Head of caudate nucleus (tissue), 42 donors: ENCODE measurements around the gene DNASE1L3.
A peak's percentile ranks its signal among the peaks of the same experiment; 100 is the strongest.

ENCODE experiments used
- DNase-seq, 42 donors: peaks; one replicate each; pipeline versions ENCODE4 v3.0.0 to v3.0.0-alpha.2; 2020 to 2021; ENCODE audit warnings: mixed read lengths in 7 of 42
- intact Hi-C: fragments of 100-400 bp; cut with DNase I; formaldehyde crosslinking; loops from one replicate; pipeline ENCODE4 v1.15.0; 2022

DNASE1L3 gene

DNA sequence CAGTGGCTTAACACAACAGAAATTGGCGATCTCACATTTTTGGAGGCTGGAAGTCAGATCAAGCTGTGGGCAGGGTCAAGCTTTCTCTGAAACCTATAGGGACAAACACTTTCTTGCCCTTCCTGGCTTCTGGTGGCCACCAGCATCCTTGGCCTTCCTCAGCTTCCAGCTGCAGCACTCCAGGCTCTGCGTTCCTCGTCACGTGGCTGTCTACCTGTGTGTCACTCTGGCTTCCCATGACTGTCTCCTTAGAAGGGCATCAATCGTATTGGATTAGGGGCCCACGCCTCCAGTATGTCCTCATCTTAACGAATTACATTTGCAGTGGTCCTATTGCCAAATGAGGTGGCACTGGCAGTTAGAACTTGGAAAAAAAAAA, 25.8 kb downstream of the DNASE1L3 start:
- intact Hi-C loops: loop anchor here (10.0 kb wide), 1 partner anchor 350 kb away; the partner anchor contains the start of gene ACOX2
- DNase-seq: no peak

DNA sequence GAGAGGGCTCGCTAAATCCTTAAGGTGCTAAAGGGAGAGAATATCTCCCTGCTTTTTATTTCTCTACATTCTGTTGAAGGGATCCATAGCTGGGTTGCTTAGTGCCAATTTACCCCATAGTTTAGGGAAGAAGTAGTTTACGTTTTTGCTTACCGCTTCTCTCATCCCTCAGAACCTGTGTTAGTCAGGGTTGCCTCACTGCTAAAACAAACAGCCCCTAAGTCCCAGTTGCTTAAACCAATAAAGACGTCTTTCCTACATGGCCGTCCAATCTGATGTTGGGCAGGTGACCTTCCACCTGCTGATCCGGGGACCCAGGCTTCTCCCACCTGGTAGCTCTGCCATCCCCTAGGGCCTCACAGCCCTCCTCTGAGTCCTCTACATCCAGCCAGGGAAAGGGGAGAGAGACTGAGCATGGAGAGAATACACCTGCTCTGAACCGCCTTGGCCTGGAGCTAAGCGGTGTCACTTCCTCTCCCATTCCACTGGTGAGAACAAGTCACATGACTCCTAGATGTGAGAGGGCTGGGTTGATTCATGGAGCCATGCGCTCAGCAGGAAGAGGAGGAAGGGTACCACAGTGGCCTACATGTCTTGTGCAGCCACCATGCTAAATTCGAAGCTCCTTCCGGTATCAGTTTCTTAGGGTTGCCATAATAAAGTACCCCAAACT, 26.3 kb downstream of the DNASE1L3 start:
- no peak for DNase-seq
- intact Hi-C loops: loop anchor here (10.0 kb wide), 1 partner anchor 350 kb away; the partner anchor contains the start of gene ACOX2

DNA sequence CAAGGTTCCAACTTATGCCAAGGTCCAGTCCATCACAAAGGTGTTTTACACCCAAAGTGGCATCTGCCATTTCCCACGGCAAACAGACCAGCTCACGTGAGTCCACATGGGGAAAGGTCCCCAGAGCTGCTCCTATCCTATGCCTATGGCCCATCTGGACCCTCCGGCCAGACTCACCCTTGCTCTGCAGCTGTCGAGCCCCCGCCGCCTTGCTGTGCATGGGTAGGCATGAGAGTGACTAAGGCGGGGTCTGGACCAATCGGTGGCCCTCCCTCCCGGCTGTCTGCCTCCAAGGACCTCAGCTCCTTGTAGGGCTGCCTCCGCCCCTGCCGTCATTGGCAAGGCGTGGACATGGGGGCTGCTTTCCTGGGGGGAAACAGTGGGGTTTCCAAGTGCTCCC, 26.9 kb downstream of the DNASE1L3 start:
- no peak for DNase-seq

DNA sequence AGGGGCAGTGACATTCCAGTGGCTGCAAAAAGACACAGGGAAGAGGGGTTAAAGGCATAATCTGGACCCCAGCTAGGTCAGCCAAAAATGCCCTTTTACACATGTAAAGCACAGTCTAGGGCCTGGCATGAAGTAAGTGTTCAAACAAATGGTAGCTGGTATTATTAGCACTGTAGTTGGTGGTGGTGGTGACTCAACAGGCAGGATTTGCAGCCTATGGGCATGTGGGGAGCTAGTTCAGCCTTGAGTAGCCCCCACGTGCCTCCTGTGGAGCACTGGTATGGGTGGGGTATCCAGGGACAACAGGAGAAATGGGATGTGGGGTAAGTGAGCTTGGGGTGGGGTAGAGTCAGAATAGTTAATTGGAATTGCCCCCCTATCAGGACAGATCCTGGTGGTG, 27.6 kb downstream of the DNASE1L3 start:
- no peak for DNase-seq
- intact Hi-C loops: loop anchor here (10.0 kb wide), 1 partner anchor 352 kb away; the partner anchor contains the start of gene ACOX2

More for the DNA sequence above, 26.9 kb downstream of the DNASE1L3 start:
- intact Hi-C loops: loop anchor here (10.0 kb wide), 1 partner anchor 351 kb away; the partner anchor contains the start of gene ACOX2

DNA sequence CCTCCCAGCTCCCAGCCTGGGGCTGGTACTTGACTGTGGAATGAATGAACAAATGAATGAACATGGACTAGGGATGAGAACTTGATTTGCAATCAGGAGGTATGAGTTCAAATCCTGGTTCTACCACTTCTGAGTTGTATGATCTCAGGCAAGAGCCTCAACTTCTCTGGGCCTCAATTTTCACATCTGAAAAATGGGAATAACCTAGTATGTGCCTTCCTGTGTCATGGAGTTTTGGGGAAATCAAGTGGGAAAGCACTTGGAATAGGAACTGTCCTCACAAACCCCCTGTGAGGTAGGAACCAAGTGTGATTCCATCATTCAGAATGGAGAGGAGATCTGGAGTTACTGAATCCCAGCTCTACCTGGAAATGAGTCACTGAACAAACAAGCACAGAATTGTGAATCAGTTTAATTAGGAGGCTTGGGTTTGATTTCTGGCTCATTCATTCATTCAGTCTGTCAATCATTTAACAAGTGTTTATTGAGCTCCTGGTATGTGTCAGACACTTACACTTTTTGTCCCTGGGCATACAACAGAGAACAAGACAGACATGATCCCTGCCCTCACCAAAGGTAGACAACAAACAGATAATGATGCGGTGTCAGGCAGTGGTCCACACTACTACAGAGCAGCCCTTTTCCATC, 29.7 kb downstream of the DNASE1L3 start:
- intact Hi-C loops: loop anchor here (10.0 kb wide), 1 partner anchor 354 kb away; the partner anchor contains the start of gene ACOX2
- DNase-seq: no peak

DNA sequence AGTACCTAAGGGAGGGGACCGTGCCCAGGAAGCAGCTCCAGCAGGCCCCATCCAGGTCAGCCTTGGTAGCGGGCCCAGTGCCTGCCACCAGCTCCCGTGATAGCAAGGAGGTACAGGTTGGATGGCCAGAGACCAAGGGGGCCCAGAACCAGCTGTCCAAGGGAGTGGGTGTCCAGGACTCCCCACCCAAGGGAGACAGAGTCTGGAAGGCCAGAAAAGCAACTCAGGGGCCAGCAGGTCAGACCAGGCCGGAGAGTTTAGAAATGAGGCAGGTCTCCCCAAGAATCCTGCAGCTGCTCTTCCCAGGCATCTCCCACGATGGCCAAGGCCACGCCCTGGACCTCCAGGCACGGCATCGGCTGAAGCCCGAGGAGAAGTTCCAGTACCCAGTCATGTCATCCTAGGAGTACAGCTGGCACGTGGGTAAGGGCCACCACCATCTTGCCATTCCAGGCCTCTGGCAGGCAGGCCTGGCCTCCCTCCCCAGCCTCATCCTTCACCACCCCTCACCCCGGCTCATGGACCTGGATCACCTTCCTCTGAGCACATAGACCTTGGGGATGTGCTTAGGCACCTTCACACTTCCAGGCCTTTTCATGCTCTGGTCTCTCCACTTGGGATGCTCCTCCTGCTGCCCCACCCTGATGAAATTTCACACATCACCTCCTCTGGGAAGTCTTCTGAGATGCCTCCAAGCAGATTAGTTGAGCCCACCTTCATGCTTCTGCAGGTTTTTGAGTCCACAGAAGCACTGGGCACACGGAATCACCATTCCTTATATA, 30.5 kb downstream of the DNASE1L3 start:
- intact Hi-C loops: loop anchor here (10.0 kb wide), 1 partner anchor 355 kb away; the partner anchor contains the start of gene ACOX2
- DNase-seq: no peak

DNA sequence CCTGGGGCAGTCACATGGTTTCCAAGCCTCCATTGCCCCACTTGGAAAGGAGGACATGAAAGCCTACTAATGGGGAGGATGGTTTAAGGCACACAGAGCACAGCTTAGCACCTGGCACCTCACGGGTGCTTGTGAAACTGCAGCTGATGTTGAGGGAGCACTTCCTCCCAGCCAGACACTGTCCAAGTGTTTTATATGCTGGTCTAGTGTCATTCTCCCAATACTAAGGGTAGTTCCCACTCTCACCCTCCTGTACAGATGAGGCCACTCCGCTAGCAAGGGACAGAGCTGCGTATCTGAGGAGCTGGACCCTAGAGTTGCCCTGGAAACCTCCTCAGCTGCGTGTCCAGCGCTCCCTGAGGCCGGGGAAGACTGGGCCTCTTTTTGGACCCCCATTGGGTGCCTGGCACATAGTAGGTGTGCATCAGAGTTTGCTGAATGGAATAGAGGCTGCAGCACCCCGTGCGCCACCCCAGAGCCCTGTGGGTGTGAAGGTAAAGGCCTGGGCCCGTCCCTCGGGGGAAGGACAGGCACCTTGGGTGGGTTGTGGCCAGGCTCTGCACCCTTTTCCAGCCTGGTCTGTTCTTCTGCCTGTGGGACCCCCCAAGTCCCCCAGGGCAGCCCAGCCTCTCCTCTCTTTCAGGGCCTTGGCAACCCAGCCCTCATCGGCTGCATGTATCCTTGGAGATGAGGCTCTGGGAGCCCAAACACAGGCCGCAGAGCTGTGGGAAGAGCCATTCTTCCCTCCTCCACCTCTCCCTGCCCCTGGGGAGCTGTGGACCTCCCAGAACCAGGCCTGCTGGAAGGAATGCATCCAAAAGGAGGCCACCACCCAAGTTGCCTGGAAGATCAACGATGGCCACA, 31.3 kb downstream of the DNASE1L3 start:
- no peak for DNase-seq
- intact Hi-C loops: loop anchor here (5.0 to 10.0 kb wide), 2 partner anchors 172 to 355 kb away; partner anchors contain the start of genes ACOX2 and FLNB

DNA sequence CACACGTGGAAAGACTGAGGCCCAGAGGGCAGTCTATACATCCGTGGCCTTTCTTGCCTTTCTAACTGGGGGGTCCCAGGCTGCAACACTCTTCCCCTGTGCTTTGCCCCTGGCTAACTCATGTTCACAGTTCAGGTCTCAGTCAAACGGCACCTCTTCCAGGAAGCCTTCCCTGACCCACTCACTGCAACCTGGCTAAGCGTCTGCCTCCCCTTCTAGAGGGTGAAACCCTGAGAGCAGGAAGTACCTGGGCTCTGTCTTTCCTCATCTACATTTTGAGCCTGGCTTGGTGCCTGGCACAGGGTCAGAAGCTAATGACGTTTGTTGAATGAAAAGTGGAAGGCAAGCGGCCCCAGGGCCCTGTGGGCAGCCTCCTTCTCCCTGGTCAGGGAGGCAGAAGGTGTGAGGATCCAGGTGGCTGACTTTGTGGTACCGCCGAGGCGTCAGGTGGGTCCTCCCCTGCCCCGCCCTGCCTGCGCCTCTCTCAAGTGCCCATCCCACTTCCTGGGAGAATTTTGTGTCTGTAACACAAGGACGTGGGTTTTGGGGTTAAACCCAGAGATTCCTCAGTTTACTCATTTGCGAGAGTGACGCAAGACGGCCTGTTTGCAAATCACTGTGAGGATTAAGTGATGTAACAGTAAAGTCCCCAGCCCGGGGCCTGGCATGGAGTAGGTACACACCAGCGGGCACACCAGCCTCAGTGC, 32.1 kb downstream of the DNASE1L3 start:
- no peak for DNase-seq
- intact Hi-C loops: loop anchor here (5.0 kb wide), 1 partner anchor 171 kb away; the partner anchor contains the start of gene FLNB

DNA sequence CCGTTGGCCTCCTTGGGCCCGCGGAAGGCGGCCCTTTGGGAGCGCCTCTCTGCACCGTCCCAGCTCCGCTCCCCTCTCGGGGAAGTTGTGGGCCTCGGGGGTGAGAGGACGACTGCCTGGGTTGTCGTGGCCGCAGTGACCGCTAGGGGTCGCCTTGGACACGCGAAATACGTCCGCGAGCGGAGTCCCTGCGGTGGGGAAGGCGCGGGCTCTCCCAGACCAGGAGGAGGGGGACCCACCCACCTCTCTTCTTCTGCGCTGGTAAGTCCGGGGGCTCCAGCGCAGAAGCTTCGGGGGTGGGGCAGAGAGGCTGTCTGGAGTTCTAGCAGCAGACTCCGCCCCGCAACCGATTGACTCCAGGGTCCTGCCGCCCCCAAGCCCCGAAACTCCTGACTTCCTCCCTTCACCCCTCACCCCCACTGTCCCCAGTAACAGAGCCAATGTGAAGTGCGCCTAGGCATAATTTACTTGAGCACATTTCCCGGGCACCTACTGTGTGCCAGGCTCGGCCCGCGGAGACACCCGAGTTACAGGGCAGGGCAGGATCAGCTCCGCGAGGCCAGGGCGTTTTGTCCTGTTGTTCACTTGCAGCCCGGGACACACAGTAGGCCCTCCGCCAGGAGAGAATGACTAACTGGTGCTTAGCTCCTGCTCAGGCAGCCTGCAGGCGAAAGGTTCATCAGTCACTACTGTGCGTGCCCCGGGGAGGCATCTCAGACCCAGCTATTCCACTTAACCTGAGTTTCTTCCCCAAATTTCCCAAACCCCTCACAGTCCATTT, 32.8 kb downstream of the DNASE1L3 start:
- DNase-seq: peak; percentile 83 to 97 (median 92)

DNA sequence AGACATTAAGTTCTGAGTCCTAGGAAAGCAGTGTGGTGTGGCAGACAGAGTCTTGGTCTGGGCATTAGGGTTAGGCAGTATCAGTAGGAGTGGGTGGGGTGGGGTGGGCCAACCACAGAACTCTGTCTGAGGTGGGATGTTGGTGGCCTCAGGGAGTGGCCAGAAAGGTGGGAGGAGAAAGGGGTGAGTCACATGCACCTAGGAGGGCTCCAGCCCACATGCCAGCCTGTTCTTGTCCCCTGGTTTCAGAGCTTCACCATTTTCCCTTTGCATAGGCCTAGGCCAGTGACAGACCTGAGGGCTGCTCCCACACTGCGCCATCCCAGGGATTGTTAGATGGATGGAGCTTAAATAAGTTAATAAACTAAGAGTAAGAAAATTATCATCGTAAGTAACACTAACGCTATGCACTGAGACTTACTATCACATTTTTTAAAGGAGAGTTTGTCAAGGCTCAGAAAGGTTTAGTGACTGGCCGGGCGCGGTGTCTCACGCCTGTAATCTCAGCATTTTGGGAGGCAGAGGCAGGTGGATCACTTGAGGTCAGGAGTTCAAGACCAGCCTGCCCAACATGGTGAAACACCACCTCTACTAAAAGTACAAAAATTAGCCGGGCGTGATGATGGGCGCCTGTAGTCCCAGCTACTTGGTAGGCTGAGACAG, 33.8 kb downstream of the DNASE1L3 start:
- DNase-seq: no peak
- intact Hi-C loops: loop anchor here (5.0 kb wide), 1 partner anchor 170 kb away; the partner anchor contains the start of gene FLNB

More for the DNA sequence above, 32.8 kb downstream of the DNASE1L3 start:
- intact Hi-C loops: loop anchor here (5.0 kb wide), 1 partner anchor 171 kb away; the partner anchor contains the start of gene FLNB

DNA sequence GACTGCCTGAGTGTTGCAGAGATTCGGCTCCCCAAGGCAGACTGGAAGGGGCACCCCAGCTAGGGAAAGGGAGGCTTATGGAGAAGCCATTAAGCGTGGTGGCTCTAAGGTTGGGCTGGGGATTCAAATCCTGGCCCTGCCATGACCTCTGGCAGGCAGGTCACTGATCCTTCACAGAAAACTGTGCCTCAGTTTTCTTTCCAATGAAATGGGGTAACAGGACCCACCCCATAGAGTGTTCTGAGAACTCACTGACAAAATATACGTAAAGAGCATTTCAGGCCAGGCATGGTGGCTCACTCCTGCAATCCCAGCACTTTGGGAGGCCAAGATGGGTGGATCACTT, 34.6 kb downstream of the DNASE1L3 start:
- intact Hi-C loops: loop anchor here (5.0 kb wide), 1 partner anchor 169 kb away; the partner anchor contains the start of gene FLNB
- DNase-seq: no peak

DNA sequence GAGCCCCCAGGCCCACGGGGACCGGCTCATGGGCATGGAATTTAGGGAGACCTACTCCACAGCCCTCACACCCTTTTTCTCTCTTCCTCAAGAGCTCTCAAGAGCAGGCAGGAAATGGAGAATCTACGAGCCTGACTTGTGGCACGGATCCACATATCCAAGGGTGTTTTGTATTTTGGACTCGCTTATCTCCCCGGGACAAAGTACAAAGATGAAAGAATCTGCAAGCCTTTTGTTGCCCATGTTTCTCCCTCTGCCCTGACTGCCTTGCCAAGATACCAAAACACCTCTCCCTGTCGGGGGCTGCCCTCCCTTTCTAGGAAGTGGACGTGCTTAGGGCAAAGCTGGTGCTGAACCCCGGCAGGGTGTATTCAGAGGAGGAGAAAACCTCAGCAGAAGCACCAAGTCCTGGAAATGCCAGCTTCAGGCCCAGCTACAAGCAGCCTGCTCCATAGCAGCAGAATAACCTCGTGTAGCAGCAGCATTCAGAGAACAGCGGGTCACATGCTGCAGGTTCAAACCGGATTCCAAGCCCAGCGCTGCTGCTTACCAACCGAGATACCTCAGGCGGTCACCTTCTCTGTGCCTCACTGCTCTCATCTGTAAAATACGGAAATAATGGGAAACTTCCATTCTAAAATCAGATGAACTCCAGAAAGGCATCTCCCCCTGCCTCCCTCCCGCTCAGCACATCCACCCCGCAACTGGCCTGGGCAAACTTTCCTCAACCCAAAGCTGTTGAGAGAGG, 35.2 kb downstream of the DNASE1L3 start:
- intact Hi-C loops: loop anchor here (5.0 kb wide), 1 partner anchor 168 kb away; the partner anchor contains the start of gene FLNB
- peak in 1 of 42 donors; percentile 21 for DNase-seq

DNA sequence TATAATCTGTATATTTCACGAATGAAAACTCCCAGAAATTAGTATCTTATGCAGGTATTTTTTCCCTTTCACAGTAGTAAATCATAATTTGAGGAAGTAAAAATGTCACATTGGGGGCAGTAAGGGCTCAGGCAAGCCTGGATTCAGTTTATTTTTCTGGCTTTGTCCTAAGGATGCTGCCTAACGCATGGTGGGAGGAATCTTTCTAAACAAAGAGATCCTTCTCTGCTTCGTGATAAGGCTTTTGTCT, 35.7 kb downstream of the DNASE1L3 start:
- no peak for DNase-seq
- intact Hi-C loops: loop anchor here (5.0 kb wide), 1 partner anchor 168 kb away; the partner anchor contains the start of gene FLNB

DNA sequence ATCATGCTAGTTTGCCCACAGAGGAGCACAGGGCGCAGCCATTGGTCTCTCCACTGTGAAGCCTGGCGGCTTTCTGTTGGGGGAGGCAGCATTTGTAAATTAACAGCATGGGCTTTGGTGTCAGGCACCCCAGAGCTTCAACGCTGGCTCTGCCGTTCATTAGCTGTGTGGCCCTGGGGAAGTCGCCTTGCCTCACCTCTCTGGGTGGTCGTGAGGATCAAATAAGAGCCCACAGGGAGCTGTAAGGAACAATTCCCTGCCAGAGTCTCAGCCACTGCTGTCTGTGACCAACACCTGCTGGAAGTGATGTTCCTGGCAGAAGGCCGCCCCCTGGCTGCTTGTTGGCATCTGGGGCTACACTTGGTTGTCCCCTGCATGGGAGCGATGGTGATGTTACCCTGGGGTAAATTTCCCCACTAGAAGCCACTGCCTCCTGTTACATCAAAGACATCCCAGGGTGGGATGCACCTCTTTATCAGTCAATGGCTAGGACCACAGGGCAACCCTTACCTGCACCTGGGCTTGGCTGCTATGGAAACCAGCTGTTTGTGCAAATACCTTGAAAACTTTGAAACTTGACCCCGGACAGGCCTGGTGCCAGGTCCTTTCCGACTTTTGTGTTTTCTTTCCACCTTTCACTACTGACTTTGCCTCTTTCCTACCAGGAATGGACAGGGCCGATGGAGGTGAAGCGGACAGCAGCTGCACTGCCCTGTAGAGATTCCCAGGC, 36.9 kb downstream of the DNASE1L3 start:
- intact Hi-C loops: no loop called here
- peak in 32 of 42 donors; percentile 13 to 65 (median 42) for DNase-seq

DNA sequence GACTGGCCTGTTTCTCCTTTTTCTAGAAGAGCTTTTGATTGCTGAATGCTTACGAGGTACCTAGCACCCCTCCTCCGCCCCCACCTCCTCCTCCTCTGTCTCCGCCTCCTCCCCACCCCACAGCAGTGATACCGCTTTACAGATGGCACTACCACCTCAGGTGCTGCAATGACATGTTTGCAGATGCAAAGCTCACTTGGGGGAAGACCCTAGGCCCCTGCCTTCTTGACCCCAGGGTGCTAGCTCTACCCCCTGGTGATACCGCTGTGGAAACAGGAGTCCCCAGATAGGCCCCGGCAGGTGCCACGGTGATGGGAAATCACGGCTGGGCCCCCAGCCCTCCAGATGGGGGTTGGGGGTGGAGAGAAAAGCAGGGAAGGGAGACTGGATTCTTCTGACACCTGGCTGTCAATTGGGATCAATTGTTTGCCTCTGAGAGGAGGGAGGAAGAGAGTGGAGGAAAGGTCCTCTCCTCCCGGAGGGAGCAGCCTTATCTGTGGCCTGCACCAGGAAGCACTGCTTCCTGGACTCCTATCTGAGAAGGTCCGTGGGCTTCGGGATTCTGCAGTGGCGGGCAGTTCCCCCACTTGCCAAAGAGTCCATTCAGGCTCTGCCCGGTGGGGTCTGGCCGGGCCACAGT, 37.6 kb downstream of the DNASE1L3 start:
- intact Hi-C loops: no loop called here
- DNase-seq: peak in 1 of 42 donors; percentile 16
